GM18508 (cell line): ENCODE data around the gene HOXB1.
A peak's percentile ranks its signal among the peaks of the same experiment; 100 is the strongest.
"Not testable (repeated sequence)": the region's sequence is repeated elsewhere in the genome, so short reads cannot be mapped to it uniquely, and the experiment has no call there.

ENCODE experiments used
- ATAC-seq: cut with Tn5 transposase; IDR thresholded peaks from one replicate; pipeline ENCODE4 v1.9.1; 2021; ENCODE audit warnings: moderate number of reproducible peaks; ENCODE audit not compliant: insufficient read depth, unreplicated experiment

Gene HOXB1

GRCh38 chr17:48544349-48545021 is 13.7 kb upstream of the HOXB1 start:
- no peak for ATAC-seq

- no peak for ATAC-seq
These were observed 13.1 kb upstream of the HOXB1 start for GRCh38 chr17:48543854-48544348.

- peak; percentile 46 for ATAC-seq
These were observed 12.5 kb upstream of the HOXB1 start for GRCh38 chr17:48543107-48543853.

- no peak for ATAC-seq
These were observed 11.9 kb upstream of the HOXB1 start for GRCh38 chr17:48542698-48543106.

- ATAC-seq, result no peak
These were observed 11.4 kb upstream of the HOXB1 start for GRCh38 chr17:48542114-48542656.

GRCh38 chr17:48541577-48542113 is 10.8 kb upstream of the HOXB1 start:
- ATAC-seq, result no peak

- no peak for ATAC-seq
These were observed 10.3 kb upstream of the HOXB1 start for GRCh38 chr17:48541036-48541576.

- no peak for ATAC-seq
These were observed 9.4 kb upstream of the HOXB1 start for GRCh38 chr17:48540213-48540612.

- ATAC-seq, result no peak
These were observed 8.4 kb upstream of the HOXB1 start for GRCh38 chr17:48539177-48539576.

GRCh38 chr17:48537316-48537715 is 6.5 kb upstream of the HOXB1 start:
- ATAC-seq, result no peak

- not testable (repeated sequence) for ATAC-seq
These were observed 5.2 kb upstream of the HOXB1 start for GRCh38 chr17:48535793-48536559.

- no peak for ATAC-seq
These were observed 1.4 kb upstream of the HOXB1 start for GRCh38 chr17:48532261-48532660.

GRCh38 chr17:48530208-48530886 is 464 bp downstream of the HOXB1 start:
- ATAC-seq, result no peak

GRCh38 chr17:48529683-48530009 is 1.2 kb downstream of the HOXB1 start:
- no peak for ATAC-seq

- no peak for ATAC-seq
These were observed 1.7 kb downstream of the HOXB1 start for GRCh38 chr17:48528936-48529682.

- ATAC-seq, result no peak
These were observed 2.5 kb downstream of the HOXB1 start for GRCh38 chr17:48528153-48528935.

GRCh38 chr17:48527547-48527932 is 3.3 kb downstream of the HOXB1 start:
- ATAC-seq, result no peak
